NCI-H146 treated with DMSO at 0.1 percent for 48 hours (cell line): ENCODE data around the gene DNAH6.
"Not testable (repeated sequence)": the region's sequence is repeated elsewhere in the genome, so short reads cannot be mapped to it uniquely, and the experiment has no call there.

ENCODE experiments used
- DNase-seq: peaks from one replicate; lab custom pipeline; 2025; ENCODE audit not compliant: unreplicated experiment; lab: John Stamatoyannopoulos, UW

DNAH6 gene, protein sequence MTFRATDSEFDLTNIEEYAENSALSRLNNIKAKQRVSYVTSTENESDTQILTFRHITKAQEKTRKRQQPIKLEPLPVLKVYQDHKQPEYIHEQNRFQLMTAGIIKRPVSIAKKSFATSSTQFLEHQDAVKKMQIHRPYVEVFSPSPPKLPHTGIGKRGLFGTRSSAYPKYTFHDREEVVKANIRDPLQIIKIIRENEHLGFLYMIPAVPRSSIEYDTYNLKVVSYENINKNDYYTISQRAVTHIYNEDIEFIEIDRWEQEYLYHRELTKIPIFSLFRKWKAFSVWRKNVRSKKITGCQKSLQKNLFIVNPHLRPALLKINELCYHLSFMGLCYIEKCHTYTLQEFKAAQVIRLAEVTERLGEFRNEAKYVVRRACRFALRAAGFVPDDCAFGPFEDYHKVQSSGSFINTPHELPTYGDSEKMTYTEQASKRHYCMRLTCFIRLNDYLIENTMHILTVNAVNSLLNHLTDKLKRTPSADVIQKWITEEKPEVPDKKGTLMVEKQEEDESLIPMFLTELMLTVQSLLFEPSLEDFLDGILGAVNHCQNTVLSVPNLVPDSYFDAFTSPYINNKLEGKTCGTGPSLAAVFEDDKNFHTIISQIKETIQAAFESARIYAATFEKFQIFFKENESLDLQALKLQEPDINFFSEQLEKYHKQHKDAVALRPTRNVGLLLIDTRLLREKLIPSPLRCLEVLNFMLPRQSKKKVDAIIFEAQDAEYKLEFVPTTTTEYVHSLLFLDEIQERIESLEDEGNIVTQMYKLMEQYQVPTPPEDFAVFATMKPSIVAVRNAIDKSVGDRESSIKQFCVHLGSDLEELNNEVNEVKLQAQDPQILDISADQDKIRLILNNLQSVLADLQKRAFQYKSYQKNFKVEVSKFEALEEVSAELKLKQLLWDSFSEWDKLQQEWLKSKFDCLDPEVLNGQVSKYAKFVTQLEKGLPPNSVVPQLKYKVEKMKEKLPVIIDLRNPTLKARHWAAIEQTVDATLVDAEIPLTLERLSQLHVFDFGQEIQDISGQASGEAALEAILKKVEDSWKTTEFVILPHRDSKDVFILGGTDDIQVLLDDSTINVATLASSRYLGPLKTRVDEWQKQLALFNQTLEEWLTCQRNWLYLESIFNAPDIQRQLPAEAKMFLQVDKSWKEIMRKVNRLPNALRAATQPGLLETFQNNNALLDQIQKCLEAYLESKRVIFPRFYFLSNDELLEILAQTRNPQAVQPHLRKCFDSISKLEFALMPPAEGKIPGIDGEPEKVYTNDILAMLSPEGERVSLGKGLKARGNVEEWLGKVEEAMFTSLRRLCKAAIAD (N-terminal part only)

DNA sequence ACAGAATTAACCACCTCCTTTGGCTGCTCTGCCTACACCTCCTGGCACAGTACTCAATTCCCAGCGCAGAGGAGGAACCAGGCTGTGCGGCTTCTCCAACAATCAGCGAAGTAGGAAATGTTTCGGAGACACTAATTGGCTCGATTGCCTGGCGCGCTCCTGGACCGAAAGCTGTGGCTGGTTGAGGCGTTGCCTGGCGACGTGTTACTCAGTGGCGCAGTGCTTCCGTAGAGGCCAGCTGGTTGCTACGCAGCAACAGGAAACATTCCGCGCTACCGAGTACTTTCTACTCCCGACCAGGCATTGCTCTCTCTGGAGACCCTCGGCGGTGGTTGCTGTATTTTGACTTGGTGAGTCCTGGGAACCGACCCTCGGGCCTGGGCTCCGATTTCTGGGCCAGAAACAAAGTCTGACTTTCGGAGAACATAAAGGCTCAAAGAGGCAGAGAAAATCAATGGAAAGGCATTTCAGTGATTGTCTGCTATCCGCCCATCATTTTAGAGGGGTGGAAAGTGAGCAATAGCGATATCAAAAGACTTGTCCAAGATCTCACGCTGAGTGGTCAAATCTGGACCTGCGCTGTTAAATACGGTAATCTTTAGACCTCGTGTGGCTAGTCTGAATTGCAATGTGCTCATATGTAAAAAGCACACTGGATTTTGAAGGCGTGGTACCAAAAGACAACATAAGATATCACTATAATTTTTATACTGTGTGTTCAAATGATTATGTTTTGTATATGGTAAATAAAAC, at the start of gene DNAH6:
Gene DNAH6 (plus strand): TSS at position 265 of the 753 bp plus-strand sequence. CDS start 1,329 bp downstream, outside the sequence.
- DNase-seq, result peak; percentile 80

GRCh38 chr2:84467389-84467788, 48.9 kb upstream of the DNAH6 start:
- no peak for DNase-seq

- not testable (repeated sequence) for DNase-seq
Observed at GRCh38 chr2:84472423-84472822, 43.9 kb upstream of the DNAH6 start.

- DNase-seq, result no peak
Observed at GRCh38 chr2:84472856-84473565, 43.3 kb upstream of the DNAH6 start.

DNA sequence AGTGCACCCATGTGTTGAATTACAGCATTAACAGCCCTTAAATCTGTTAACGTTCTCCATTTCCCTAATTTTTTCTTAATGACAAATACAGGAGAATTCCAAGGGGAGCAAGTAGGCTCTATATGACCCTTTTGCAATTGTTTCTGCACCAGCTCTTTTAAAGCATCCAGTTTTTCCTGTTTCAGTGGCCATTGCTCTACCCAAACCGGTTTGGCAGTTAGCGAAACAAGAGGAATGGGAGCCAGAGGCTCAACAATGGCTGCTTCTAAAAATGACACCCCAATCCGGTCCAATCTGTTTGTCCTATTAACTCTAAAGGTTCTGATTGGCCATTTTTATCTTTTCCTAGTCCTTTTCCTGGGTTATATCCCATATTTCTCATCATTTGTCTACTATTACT, 42.1 kb upstream of the DNAH6 start:
- DNase-seq, result no peak

DNA sequence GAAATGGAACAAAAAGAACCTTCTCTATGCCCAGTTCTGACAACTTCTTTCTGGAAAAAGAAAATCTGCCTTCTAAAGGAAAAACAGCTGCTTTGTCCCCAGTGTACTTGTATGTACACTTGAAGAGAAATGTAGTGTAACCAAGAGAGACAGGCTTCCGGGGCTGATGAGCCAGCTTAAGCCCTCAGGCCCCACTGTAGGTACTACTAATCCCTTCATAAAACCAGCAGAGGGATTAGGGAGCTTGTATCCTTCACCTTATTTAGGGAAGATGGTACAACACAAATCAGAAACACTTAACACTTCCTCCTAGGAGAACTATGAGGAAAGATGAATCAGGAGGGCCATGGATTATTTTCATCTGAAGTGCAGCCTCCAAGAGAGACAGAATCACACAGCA, 38.4 kb upstream of the DNAH6 start:
- no peak for DNase-seq

GRCh38 chr2:84478867-84479266, 37.4 kb upstream of the DNAH6 start:
- no peak for DNase-seq

DNA sequence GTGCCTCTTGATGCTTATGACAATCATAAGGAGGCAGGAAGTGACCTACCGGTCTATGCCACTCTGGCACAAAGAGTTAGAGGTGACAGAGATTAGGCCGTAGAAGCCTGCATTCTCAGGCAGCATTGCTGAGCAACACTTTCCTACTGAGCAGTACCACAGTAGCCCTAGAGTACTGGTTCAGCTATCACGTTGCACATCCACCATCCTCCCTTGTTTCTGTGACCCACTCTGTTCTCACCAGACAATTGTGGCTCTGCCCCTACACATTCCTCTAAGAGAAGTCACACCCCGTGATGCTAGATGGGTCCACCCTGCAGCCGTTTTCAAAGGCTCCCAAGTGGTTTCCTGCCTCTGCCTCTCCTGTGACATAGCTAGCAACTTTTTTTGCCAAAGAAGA, 34.6 kb upstream of the DNAH6 start:
- no peak for DNase-seq

- no peak for DNase-seq
Observed at GRCh38 chr2:84482603-84483002, 33.7 kb upstream of the DNAH6 start.

DNA sequence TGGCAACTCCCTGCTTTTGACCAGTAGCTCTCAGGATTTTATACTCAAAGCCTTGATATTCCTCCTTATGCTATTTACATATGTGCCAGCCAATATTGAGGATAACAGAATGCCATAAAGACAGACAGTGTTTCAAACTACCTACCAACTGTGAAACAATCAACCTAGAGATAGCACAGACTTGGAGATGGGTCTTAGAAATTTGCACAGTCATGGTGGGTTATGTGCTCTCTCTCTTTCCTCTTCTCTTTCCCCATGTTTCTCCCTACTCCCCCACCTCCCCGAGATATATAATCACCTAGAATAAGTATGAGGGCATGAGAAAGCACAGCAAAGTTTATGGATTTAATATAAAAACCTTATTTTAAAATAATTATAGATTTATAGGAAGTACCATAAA, 33.0 kb upstream of the DNAH6 start:
- no peak for DNase-seq

DNA sequence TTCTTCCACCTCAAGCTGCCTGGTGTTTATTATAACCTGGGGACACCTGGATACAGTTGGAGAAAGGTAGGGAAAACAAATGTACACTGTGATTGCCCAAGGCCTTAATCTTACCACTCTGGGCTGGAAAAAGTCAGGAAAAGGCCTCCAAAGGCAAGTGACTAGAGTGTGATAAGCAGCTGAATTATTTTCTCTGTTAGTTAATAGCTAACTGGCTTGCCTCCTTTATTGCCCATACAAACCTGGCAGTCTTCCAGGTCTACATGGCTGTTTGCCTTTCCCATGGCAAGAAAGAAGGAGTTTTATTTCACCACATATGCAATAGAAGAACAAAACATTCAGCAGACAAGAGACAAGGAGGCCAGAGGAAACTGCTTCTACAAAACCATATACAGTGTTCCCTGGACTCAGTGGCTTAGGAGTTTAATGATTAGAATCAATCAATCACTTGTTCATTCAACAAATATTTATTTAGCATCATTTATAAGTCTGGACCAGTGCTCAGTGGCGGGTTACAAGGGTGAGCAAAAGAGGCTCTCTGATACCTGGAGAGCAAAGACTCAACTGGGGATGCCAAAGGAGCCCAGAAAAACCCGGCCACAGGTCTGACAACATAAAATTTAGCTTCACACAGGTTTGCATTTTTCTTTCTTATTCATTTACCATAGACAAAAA, 29.7 kb upstream of the DNAH6 start:
- DNase-seq, result no peak

DNA sequence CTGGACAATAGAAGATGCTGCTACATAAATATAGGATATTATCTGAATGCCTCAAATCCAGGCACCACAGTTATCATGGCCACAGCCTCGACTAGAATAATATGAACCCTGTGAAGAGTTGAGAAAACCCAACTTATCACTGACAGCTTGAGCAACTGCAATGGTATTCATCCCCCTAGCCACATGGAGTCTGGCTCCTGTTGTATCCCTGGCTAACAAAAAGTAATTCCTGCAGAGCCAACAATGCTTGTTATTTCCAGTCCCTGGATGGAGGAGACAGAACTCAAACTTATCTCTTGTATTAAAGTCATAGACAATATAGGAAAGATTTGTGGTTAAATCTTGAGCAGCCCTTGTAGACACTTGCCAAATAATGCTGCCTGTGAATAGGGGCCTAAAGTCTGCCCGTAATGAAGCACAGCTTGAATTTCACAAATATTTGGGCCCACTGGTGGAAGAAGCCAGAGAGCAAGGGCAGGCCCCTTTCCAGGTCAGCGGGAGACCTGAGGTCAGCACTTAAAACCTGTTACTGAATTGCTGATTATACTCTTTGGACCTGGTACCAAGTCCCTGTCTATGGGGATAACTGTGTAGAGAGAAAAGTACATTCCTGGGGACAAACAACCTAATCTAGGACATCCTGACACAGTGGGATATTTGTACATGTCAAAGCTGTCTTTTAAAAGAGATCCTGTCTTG, 28.9 kb upstream of the DNAH6 start:
- DNase-seq, result no peak

DNA sequence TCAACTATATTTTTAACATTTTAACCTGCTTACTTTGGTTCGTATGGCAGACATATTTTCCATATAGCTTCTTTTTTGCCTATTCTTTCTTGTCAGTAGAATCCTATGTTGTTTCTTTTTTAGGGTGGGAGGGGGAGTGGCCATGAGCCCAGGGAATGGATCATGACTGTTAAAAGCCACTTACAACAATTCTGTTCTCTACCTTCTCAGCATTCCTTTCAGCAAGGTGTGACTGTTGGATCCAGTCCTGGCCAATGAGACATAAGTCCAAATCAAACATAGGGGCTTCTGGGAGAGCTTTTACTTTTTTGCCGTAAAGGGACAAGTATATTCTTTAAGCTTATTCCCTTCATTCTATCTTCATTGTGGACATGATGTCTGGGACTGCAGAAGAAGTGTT, 25.0 kb upstream of the DNAH6 start:
- DNase-seq, result no peak

GRCh38 chr2:84491741-84492140, 24.6 kb upstream of the DNAH6 start:
- no peak for DNase-seq

DNA sequence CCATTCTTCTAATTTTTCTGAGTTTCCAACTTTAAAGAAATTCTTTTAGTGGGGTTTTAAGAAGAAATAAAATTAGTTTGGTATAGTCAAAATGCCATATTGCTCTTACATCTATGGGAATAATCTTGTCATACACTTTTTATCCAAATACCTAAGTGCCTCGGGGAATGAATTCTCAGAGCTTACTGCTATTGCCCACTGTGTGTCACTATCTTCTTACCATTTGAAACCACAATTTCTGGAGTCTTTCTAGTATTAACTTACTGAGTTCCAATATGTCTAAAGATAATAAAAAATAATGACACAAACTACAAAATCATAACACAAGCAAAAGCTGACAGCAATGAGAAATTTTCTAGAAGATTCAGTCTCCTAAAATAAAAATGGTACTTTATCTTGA, 23.7 kb upstream of the DNAH6 start:
- DNase-seq, result no peak

DNA sequence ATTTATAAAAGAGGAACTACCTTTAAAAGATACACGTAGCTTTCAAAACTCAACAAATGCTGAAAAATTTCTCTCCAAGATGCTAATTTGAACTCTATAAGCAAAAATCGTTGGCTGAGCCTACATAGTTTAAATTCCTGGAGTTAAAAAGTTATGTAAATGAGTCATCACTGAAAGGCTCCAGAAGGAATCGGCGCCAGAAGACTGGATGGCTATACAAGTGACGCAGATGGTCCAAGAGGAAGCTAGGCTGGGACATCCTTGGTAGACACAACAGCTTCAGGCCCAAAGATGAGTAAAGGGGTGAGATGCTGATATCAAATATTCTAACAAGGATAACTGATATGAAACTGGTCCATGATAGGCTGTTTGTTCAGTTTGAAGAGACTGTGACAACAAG, 22.8 kb upstream of the DNAH6 start:
- DNase-seq, result no peak

- DNase-seq, result no peak
Observed at GRCh38 chr2:84494070-84494469, 22.2 kb upstream of the DNAH6 start.

DNA sequence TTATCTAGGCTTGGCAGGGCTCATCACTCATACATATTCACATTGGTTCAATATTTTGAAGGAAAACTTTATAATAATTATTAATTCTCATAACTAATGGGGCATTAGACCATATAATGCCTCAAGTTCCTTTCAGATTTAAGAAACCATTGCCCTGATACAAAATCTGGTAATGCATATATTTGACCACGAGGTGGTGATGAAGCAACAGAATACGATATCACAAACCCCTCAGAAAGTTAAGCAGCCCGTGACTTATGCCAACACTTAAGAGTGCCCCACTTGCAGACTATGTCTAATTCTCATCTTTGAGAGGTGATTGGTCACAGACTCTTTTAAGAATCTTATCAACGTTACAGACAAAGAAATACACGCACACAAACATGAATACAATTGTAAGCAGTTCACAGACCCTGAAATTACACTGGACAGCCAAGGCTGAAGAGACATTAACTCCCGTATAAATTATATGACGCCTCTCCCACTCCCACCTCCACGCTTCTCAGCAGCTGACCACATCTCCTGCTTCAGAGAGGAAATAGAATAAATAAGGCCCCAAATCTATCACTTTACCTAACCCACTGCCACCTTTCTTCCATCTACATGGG, 20.7 kb upstream of the DNAH6 start:
- peak; percentile 11 for DNase-seq
